Stimulated activated naive CD8-positive, alpha-beta T cell treated with anti-CD3 and anti-CD28 coated beads, Interleukin-15, Interleukin-2, amounts not matched to agents 100 ng/mL and 50 ng/mL, for 24 hours (primary cell): ENCODE measurements around the gene JPH4.
"Not testable (repeated sequence)": the region's sequence is repeated elsewhere in the genome, so short reads cannot be mapped to it uniquely, and the experiment has no call there.

ENCODE experiments used
- H3K27ac Mint-ChIP-seq: one replicate; pipeline ENCODE4 v1.8.0; 2021; ENCODE audit warnings: mild to moderate bottlenecking, mixed read lengths
- H3K27me3 Mint-ChIP-seq: one replicate; pipeline ENCODE4 v1.8.0; 2021; ENCODE audit warnings: mixed read lengths
- H3K36me3 Mint-ChIP-seq: one replicate; pipeline ENCODE4 v1.8.0; 2021; ENCODE audit warnings: low read depth, mixed read lengths
- H3K4me1 Mint-ChIP-seq: one replicate; pipeline ENCODE4 v1.8.0; 2021; ENCODE audit warnings: low read depth, mixed read lengths
- H3K4me3 Mint-ChIP-seq: one replicate; pipeline ENCODE4 v1.8.0; 2021; ENCODE audit warnings: mild to moderate bottlenecking, mixed read lengths
- H3K9me3 Mint-ChIP-seq: one replicate; pipeline ENCODE4 v1.8.0; 2021; ENCODE audit warnings: mixed read lengths

Gene JPH4

DNA sequence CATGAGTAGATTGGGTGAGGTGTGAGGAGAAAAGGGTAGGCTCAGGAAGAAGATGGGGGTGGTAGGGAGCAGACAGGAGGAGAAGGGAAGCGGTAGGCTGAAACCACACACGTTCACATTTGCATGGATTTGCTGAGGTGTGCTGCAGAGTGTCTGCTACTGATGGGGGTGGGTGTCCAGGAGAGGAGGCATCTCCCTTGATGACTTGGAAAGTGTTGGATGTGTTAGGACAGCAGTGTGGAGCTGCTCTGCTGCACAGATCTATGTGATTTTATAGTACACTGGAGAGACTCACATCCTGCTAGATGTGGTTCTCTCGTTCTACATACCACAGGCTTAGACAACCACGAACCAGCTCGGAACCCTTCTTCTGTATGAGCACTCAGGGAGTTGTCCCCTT is 36.3 kb downstream of the JPH4 start:
- H3K36me3 Mint-ChIP-seq = no peaks in the 10 kb centered on the region
- peaks cover 4% of the 10 kb centered on the region for H3K27me3 Mint-ChIP-seq
- H3K4me3 Mint-ChIP-seq = no peak overlapping the region
- H3K27ac Mint-ChIP-seq = no peak overlapping the region
- H3K4me1 Mint-ChIP-seq = no peaks in the 10 kb centered on the region
- H3K9me3 Mint-ChIP-seq = no peaks in the 10 kb centered on the region

DNA sequence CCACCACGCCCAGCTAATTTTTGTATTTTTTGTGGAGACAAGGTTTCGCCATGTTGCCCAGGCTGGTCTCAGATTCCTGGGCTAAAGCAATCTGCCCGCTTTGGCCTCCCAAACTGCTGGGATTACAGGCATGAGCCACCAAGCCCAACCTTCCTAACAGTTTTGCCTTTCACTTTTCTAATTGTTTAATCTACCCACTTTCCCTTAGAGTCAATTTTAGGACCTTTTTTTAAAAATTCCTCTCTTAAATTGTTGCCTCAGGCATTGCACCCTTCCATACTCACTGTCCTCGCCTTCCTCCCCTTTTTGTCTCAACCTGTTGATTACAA is 38.5 kb downstream of the JPH4 start:
- peaks cover 4% of the 10 kb centered on the region for H3K27me3 Mint-ChIP-seq
- no peak overlapping the region for H3K27ac Mint-ChIP-seq
- no peaks in the 10 kb centered on the region for H3K4me1 Mint-ChIP-seq
- no peaks in the 10 kb centered on the region for H3K36me3 Mint-ChIP-seq
- H3K9me3 Mint-ChIP-seq = no peaks in the 10 kb centered on the region
- H3K4me3 Mint-ChIP-seq = no peak overlapping the region

DNA sequence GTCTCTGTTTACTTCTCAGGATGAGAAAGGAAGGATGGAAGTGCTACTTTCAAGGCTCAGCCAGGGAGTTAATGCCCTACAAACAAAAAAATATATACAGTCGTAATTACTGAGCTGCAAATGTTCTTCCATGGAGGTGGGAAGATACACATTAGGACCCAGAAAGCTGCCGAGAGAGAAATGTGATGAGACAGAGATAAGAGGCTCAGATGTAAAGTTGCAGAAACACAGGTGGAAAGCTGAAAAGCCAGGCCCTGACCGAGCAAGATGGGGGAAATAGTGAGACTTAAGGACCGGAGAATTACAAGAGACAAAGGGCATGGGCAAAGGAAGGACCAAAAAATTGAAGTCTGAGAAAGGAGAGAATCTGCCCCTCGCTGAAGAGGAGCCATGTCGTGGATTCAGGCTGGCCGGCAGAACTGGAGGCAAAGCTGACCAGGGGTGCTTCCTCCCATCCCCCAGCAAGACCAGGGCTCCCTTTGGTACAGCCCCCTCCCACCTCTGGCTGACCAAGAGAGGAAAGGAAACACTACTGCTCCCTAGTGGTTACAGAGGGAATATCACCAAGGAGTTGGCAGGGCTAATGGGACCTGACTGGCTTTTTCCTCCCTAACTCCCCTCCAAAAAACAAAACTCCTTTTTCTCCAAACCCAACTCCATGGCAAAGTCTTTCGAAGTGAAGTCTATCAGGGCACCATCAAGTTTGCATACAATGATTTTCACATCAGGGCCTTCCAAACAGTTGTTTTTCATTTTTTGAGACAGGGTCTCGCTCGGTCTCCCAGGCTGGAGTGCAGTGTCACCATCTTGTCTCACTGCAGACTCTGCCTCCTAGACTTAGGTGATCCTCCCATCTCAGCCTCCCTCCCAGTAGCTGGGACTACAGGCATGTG is 39.1 kb downstream of the JPH4 start:
- Mint-ChIP-seq H3K4me3 (no peak overlapping the region), H3K27ac (no peak overlapping the region), H3K9me3 (no peaks in the 10 kb centered on the region), H3K4me1 (no peaks in the 10 kb centered on the region), H3K36me3 (no peaks in the 10 kb centered on the region), H3K27me3 (peaks cover 4% of the 10 kb centered on the region)

DNA sequence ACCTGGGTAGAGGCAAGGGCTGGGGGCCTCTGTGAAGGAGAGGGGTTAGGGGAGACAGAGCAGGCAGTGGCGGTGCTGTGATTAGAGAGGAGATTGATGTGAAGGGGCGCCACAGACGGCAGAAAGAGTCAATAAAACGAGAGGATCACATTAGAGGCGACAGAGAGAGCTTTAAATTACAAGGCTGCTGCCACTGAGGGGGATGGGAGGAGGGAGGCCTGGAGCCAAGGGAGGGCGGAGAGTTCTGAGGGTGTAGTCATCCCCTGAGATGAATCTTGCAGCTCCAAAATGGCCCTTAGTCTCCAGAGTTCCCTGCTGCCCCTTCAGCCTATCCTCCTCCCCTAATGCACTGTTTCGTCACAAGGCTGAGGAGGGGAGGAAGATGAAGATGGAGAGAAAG is 39.8 kb downstream of the JPH4 start:
- Mint-ChIP-seq H3K4me3 (no peak overlapping the region), H3K9me3 (no peaks in the 10 kb centered on the region), H3K27me3 (peaks cover 4% of the 10 kb centered on the region), H3K4me1 (no peaks in the 10 kb centered on the region), H3K36me3 (no peaks in the 10 kb centered on the region), H3K27ac (no peak overlapping the region)

DNA sequence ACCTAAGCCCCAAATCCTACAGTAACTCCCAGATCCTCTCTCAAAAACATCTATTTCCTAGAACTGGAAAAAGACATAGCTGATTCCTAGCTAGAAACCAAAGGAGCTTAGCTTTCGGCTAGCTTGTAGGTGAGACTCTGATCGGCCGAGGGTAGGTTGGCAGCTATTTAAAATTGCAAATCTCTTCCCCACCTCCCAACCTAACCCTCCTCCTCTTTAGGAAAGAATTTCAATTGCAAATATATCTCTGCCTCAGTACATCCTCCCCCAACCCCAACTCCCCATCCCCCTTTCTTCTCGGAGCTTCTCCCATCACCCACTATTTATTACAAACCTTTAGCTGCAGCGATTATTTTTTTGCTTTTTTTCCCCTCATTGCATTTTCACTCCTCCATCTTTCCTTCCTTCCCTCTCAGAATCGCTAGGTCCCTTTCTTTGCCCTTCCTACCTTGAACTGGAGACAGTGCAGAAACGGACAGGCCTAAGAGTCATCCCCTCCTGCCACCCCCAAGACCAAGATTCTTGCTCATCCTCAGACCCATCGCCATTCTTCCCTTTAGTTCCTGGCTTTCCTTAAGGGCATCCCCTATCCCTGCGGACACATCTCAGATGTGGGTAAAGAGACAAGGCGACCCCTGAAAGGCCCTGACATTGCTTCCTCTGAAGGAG is 40.4 kb downstream of the JPH4 start:
- Mint-ChIP-seq H3K27ac (no peak overlapping the region), H3K27me3 (peaks cover 4% of the 10 kb centered on the region), H3K4me1 (no peaks in the 10 kb centered on the region), H3K9me3 (no peaks in the 10 kb centered on the region), H3K36me3 (no peaks in the 10 kb centered on the region), H3K4me3 (no peak overlapping the region)

DNA sequence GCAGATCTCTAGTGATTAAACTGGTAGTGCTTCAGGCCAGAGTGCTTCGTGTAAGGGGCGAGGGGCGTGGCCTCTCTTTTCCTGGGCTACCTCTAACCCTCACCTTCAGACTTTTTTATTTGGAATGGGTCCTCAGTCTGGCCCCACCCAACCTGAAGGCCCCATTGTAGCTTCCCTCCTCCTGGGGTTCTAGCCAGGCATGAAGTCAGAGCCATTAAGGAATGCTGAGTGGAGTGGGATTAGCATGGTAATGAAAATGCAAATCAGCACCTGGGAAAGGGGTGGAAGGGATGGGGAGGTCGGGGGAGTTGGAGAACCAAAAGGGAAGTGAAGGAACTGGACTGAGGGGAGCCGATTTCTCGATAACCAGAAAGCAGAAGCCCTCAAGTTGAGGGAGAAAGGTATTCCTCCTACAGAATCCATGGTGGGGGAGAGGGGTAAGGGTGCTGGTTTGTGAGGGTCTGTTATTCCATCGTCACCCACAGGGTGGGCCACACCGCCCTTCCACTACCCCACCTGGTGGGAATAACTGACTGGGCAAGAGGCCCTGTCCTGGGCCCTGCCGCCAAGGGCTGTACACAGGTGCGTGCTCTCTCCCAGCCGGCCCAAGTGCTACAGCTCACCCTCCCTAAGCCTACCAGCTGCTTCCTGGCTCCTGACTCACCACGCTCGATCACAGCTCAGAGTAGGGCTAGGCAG is 41.1 kb downstream of the JPH4 start:
- Mint-ChIP-seq H3K27me3 (peaks cover 4% of the 10 kb centered on the region), H3K36me3 (no peaks in the 10 kb centered on the region), H3K27ac (no peak overlapping the region), H3K4me3 (no peak overlapping the region), H3K4me1 (no peaks in the 10 kb centered on the region), H3K9me3 (no peaks in the 10 kb centered on the region)

DNA sequence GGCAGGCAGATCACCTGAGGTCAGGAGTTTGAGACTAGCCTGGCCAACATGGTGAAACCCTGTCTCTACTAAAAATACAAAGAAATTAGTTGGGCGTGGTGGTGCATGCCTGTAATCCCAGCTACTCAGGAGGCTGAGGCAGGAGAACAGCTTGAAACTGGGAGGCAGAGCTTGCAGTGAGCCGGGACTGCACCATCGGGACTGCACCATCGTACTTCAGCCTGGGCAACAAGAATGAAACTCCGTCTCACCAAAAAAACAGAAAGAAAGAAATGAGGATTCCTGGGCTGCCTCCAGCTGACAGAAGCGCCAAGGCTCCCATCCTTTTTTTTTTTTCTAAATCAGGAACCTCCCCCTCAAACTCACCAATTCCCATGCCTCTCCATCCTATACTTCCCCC is 41.7 kb downstream of the JPH4 start:
- not testable (repeated sequence) for H3K9me3 Mint-ChIP-seq, H3K4me3 Mint-ChIP-seq, H3K36me3 Mint-ChIP-seq, H3K4me1 Mint-ChIP-seq, H3K27me3 Mint-ChIP-seq, H3K27ac Mint-ChIP-seq

DNA sequence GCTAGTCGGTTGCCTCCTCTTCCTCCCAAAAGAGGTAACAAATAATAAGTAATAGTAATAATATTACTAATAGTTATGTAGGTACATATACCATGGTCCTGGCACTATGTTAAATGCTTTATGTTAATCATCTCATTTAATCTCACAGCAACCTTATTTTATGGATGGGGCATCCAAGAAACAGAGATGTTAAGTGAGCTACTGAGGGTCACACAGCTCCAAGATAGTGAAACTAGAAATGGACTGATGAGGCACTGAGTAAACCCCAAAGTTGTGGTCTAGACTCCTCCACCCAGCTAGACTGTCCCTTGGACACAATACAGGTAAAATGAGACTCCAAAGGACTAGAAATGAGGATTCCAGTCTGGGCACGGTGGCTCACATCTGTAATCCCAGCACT is 42.1 kb downstream of the JPH4 start:
- Mint-ChIP-seq H3K27ac (no peak overlapping the region), H3K9me3 (no peaks in the 10 kb centered on the region)

DNA sequence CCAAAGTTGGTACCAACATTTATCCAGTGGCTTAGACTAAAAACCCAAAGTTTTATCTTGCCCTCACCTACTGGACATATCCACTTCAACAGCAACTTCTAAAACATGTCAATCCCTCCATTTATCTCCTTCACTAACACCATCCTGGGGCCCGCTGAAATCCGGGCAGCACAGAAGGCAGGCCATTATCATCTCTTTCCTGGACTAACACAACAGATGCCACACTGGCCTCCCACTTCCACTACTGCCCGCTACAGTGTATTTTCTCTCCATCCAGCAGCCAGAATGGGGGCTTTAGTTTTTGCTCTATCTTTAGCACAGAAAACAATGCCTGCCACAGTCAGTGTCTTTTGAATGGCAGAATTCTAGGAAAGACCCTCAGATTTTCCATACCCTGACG is 42.6 kb downstream of the JPH4 start:
- H3K4me1 Mint-ChIP-seq = no peaks in the 10 kb centered on the region

More for the DNA sequence above, 42.1 kb downstream of the JPH4 start:
- Mint-ChIP-seq H3K4me1 (no peaks in the 10 kb centered on the region), H3K36me3 (no peaks in the 10 kb centered on the region), H3K4me3 (no peak overlapping the region), H3K27me3 (peaks cover 4% of the 10 kb centered on the region)

DNA sequence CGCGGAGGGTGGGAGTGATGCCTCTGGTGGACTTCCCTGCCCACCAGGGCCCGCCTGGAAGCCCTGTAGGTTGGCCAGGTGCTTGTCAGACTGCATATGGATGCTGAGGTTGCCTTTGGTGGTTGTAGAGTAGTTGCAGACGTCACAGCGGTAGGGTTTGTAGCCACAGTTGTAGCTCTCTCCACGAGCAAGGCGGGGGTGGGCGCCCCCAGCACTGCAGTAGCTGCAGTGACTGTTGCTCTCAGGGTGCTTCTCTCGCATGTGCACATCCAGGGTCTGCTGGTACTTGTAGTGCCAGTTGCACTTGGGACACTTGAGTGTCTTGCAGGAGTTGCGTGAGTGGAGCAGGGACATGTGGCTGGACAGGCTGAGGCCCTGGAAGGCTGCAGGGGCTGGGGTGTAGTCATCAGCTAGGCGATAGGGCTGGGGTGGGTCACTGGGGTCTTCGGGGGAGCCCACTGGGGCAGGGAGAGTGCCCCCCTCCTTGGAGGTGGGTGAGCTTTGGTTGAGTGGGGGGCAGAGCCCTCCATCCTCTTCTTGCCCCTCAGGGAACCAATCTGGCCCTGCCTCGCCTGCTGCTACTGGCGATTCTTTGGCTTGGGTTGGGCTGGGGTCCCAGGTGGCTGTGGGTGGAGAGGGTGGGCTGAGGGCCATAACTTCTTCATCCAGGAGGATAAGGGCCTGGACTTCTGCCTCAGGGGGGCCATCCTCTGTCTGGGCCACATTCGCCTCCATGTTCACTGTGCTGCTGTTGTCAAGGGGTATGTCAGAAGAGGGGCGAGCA is 44.7 kb downstream of the JPH4 start:
- Mint-ChIP-seq H3K27me3 (no peaks in the 10 kb centered on the region), H3K27ac (no peak overlapping the region), H3K4me3 (no peak overlapping the region), H3K9me3 (no peaks in the 10 kb centered on the region), H3K4me1 (no peaks in the 10 kb centered on the region), H3K36me3 (no peaks in the 10 kb centered on the region)

More for the DNA sequence above, 42.6 kb downstream of the JPH4 start:
- H3K9me3 Mint-ChIP-seq = no peaks in the 10 kb centered on the region
- no peak overlapping the region for H3K4me3 Mint-ChIP-seq
- H3K36me3 Mint-ChIP-seq = no peaks in the 10 kb centered on the region
- peaks cover 4% of the 10 kb centered on the region for H3K27me3 Mint-ChIP-seq
- H3K27ac Mint-ChIP-seq = no peak overlapping the region

DNA sequence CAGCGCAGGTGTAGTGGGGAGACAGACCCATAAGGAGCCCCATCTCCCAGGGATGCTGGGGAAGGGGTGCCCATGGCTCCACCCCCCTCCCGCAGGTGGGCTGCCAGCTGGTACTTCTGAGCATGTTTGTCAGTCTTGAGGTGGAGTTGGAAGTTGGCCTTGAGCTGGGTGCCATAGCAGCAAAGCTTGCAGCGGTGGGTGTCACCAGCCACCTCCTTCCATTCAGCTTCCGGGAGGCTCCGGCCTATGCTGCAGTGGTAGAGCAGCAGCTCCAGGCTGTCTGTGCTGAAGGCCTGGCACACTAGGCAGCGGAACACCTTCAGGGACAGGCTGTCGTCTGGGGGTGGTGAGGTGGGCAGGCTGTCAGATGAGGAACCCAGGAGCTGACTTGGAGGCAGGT is 45.9 kb downstream of the JPH4 start:
- Mint-ChIP-seq H3K4me1 (no peaks in the 10 kb centered on the region), H3K27me3 (no peaks in the 10 kb centered on the region), H3K27ac (no peak overlapping the region), H3K4me3 (no peak overlapping the region), H3K9me3 (no peaks in the 10 kb centered on the region), H3K36me3 (no peaks in the 10 kb centered on the region)

DNA sequence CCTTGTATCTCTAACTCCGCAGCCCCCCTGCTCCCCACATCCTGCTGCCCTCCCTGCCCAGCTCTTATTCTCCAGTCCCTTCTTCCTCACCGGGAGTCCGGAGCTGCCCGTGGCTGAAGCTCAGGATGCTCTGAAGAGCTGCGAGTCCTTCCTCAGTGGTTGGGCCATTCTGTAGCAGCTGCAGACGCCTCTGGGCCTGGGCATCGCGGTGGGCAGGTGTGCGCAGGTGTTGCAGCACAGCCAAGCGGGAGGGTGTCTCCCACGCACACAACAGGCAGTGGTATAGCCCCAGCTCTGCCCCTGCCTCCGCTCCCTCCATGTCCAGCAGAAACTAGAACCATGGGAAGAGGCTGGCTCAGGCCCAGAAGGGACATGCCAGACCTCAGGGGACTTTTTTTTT is 47.2 kb downstream of the JPH4 start:
- H3K27ac Mint-ChIP-seq = no peak overlapping the region
- H3K36me3 Mint-ChIP-seq = no peaks in the 10 kb centered on the region
- H3K27me3 Mint-ChIP-seq = no peaks in the 10 kb centered on the region
- H3K4me3 Mint-ChIP-seq = no peak overlapping the region
- H3K9me3 Mint-ChIP-seq = no peaks in the 10 kb centered on the region
- no peaks in the 10 kb centered on the region for H3K4me1 Mint-ChIP-seq

DNA sequence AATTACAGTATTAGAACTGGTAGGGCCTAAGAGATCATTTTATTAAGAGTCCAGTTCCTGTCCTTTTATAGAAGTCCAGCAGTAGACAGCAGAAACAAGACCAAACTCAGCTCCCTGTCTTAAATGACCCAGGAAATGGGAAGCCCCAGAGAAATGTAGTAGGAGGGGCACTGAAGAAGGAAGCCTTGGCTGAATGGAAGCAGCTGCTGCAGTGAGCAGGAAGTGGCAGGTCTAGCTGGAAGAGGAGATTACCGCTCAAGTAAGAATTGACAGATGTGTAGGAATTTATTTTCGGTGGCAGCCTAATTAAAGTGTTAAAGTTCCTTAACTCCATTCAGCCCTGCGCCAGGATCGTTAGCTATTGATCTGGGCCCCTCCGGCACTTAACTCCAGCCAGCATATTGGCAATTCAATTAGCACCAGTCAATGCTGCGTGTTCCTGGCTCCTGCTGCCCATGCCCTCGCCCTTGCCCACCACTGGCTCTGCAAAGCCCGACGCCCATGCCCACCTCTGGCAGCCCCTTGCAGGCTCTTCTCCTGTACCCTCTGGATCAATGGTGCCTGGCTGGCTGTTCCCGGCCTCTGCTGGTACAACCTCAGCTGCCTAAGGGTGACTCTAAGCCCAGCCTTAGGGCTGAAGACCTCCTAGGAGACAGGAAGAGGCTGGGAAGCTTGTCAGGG is 48.1 kb downstream of the JPH4 start:
- Mint-ChIP-seq H3K36me3 (no peaks in the 10 kb centered on the region), H3K4me3 (no peak overlapping the region), H3K27ac (peak overlapping the region; percentile 34), H3K9me3 (no peaks in the 10 kb centered on the region), H3K27me3 (no peaks in the 10 kb centered on the region), H3K4me1 (no peaks in the 10 kb centered on the region)

DNA sequence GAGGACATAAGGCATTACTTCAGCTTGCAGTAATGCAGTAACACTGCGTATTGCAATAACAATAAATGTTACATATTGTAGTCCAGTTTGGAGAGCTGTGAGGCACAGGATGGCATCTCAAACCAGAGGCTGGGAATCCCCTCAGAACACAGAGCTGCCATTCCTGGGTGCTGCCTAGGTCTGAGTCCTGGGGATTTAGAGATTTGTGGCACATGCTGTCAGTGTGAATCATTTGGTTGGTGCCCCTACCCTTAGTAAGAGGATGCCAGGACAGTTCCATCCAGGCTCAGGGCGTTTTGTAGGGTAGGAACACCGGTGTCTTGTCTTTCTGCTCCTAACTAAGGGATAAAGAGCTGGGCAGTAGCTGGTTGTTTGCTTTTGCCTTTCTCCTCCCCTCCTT is 49.6 kb downstream of the JPH4 start:
- H3K4me1 Mint-ChIP-seq = no peaks in the 10 kb centered on the region
- no peak overlapping the region for H3K4me3 Mint-ChIP-seq
- H3K27me3 Mint-ChIP-seq = no peaks in the 10 kb centered on the region
- no peaks in the 10 kb centered on the region for H3K9me3 Mint-ChIP-seq
- H3K27ac Mint-ChIP-seq = no peak overlapping the region
- H3K36me3 Mint-ChIP-seq = no peaks in the 10 kb centered on the region
